GM10266 (cell line): ENCODE data around the gene CACNG8.

ENCODE experiments used
- DNase-seq: peaks from one replicate; pipeline ENCODE4 v3.0.0; 2012; ENCODE audit errors: extremely low spot score
- TF ChIP-seq, protein P1 (sequence below): IDR thresholded peaks from 2 replicates; pipeline ENCODE4 v1.5.1; 2012; ENCODE audit warnings: mild to moderate bottlenecking, low read depth; ENCODE audit not compliant: control insufficient read depth, insufficient read depth; ENCODE audit errors: missing control alignments

Gene CACNG8

DNA sequence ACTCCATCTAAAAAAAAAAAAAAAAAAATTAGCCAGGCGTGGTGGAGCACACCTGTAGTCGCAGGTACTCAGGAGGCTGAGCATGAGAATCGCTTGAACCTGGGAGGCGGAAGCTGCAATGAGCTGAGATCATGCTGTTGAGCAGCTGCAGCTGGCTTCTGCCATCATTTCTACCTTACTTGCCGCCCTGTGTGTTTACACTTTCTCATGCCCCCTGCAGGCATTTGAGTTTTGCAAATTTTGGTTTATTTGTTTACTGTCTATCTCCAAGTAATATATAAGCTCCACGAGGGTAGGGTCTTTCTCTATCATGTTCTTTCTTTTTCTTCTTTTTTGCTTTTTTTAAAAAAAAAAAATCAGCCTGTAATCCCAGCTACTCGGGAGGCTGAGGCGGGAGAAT, 46.7 kb downstream of the CACNG8 start:
- TF ChIP-seq, protein P1, sequence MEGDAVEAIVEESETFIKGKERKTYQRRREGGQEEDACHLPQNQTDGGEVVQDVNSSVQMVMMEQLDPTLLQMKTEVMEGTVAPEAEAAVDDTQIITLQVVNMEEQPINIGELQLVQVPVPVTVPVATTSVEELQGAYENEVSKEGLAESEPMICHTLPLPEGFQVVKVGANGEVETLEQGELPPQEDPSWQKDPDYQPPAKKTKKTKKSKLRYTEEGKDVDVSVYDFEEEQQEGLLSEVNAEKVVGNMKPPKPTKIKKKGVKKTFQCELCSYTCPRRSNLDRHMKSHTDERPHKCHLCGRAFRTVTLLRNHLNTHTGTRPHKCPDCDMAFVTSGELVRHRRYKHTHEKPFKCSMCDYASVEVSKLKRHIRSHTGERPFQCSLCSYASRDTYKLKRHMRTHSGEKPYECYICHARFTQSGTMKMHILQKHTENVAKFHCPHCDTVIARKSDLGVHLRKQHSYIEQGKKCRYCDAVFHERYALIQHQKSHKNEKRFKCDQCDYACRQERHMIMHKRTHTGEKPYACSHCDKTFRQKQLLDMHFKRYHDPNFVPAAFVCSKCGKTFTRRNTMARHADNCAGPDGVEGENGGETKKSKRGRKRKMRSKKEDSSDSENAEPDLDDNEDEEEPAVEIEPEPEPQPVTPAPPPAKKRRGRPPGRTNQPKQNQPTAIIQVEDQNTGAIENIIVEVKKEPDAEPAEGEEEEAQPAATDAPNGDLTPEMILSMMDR = no peak

GRCh38 chr19:54010474-54010873, 47.7 kb downstream of the CACNG8 start:
- TF ChIP-seq, protein P1 = no peak
- DNase-seq = no peak

More for the DNA sequence above, 46.7 kb downstream of the CACNG8 start:
- no peak for DNase-seq

DNA sequence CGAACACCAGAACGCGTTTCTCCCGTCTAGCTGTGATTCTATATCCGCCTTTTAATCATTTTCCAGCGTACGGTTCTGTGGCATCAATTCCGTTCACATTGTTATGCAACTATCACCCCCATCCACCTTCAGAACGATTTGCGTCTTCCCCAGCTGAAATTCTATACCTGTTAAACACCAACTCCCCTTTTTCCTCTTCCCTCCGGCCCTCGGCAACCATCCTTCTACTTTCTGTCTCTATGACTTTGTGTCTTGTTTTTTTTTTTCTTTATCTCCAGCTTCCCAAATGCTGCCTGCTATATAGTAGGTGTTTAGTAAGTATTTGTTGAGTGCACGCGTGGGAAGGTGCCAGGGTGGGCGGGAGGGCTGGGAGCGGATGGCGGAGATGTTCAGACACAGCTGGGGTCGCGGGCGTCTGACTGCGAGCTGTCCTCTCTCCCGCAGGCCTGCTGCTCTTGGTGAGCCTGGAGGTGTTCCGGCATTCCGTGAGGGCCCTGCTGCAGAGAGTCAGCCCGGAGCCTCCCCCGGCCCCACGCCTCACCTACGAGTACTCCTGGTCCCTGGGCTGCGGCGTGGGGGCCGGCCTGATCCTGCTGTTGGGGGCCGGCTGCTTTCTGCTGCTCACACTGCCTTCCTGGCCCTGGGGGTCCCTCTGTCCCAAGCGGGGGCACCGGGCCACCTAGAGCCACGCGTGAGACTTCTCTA, 48.9 kb downstream of the CACNG8 start:
- TF ChIP-seq, protein P1 = no peak
- no peak for DNase-seq

- no peak for DNase-seq
- TF ChIP-seq, protein P1 = no peak
These were observed 51.1 kb downstream of the CACNG8 start for GRCh38 chr19:54013866-54014265.

GRCh38 chr19:54014920-54015560, 52.3 kb downstream of the CACNG8 start:
- TF ChIP-seq, protein P1 = no peak
- DNase-seq = no peak

DNA sequence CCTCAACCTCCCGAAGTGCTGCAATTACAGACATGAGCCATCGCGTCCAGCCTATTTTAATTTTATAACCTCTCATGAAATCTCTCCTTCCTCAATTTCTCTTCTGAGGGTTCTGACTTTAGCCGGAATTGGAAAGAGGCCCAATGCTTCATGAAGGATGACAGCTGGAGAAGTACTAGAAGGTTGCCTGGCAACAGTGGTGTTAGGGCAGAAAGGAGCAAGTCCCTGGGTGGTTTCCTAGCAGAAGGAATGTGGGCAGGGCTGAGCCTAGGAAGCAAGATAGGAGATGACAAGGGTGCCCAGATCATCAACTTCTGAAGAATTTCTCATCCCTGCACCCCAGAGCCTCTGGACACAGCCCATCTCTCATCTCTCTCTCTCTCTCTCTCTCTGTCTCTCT, 54.5 kb downstream of the CACNG8 start:
- TF ChIP-seq, protein P1 = no peak

GRCh38 chr19:54021363-54021762, 58.6 kb downstream of the CACNG8 start:
- no peak for DNase-seq
- TF ChIP-seq, protein P1 = no peak

More for the DNA sequence above, 54.5 kb downstream of the CACNG8 start:
- no peak for DNase-seq
